Testis (tissue), 3 donors: ENCODE data around the gene EIF4G1. TPM values are rescaled to one million over a fixed set of nuclear protein-coding genes. Genes with fewer than 3 reads are reported as not detected.

ENCODE experiments used
- DNase-seq: peaks from one replicate; pipeline ENCODE4 v3.0.0-alpha.2; 2019
- H3K27ac ChIP-seq, 2 donors: fragments of 200-600 bp; sonication (generic); one replicate each; pipeline ENCODE4 v1.5.1; 2019
- H3K27me3 ChIP-seq: fragments of 200-600 bp; sonication (generic); one replicate; pipeline ENCODE4 v1.5.1; 2019
- H3K36me3 ChIP-seq: fragments of 200-600 bp; sonication (generic); one replicate; pipeline ENCODE4 v1.5.1; 2017; ENCODE audit warnings: low read depth; ENCODE audit errors: missing control alignments
- H3K4me1 ChIP-seq: fragments of 200-600 bp; sonication (generic); one replicate; pipeline ENCODE4 v1.5.1; 2019
- H3K4me3 ChIP-seq, 2 donors: fragments of 200-600 bp; sonication (generic); one replicate each; pipeline ENCODE4 v1.5.1; 2017 to 2019
- H3K9me3 ChIP-seq: fragments of 200-600 bp; sonication (generic); one replicate; pipeline ENCODE4 v1.5.1; 2017
- POLR2A ChIP-seq: fragments of 450-650 bp; IDR thresholded peaks from one replicate; pipeline ENCODE4 v1.6.1; 2017; ENCODE audit warnings: antibody characterized with exemption, mild to moderate bottlenecking, moderate library complexity
- WGBS, 2 donors: methylation state at CpG; one replicate each; pipeline ENCODE4 v1.1.5; 2018; 5-methylcytosine and 5-hydroxymethylcytosine counted together
- intact Hi-C: fragments of 100-400 bp; cut with DNase I; formaldehyde crosslinking; loops from one replicate; pipeline ENCODE4 v1.15.1; 2023; ENCODE audit warnings: low total_unique reads
- polyA plus RNA-seq: library from polyadenylated mRNA; stranded (reverse); fragments of 350-450 nt; fragmentation: Illumina TruSeq; extraction: RNeasy Lipid Tissue Mini Kit (QIAGEN cat#74804); gene quantifications from one replicate; pipeline ENCODE4 v1.2.3, GENCODE V29; 2014; ENCODE audit warnings: low read depth, low replicate concordance; ENCODE audit not compliant: insufficient read depth
- total RNA-seq, 2 donors: library from RNA; depleted of rRNA; stranded (reverse); fragments of >200 nt; gene quantifications; one replicate each; pipeline ENCODE4 v1.2.3, GENCODE V29; 2016
- TF ChIP-seq, protein P1 (sequence below), 3 experiments: fragments of 450-650 bp in 2 of 3; fragments of 200-600 bp in 1 of 3; sonication (generic) in 1 of 3; IDR thresholded peaks; one replicate each; pipeline ENCODE4 v1.5.1; 2016 to 2019; ENCODE audit warnings: antibody characterized with exemption in 3 of 3, mild to moderate bottlenecking in 2 of 3, moderate library complexity in 1 of 3

EIF4G1 gene
- total and polyA plus RNA-seq, 3 donors from 2014 or later, result 255 to 295 (median 295) TPM

DNA sequence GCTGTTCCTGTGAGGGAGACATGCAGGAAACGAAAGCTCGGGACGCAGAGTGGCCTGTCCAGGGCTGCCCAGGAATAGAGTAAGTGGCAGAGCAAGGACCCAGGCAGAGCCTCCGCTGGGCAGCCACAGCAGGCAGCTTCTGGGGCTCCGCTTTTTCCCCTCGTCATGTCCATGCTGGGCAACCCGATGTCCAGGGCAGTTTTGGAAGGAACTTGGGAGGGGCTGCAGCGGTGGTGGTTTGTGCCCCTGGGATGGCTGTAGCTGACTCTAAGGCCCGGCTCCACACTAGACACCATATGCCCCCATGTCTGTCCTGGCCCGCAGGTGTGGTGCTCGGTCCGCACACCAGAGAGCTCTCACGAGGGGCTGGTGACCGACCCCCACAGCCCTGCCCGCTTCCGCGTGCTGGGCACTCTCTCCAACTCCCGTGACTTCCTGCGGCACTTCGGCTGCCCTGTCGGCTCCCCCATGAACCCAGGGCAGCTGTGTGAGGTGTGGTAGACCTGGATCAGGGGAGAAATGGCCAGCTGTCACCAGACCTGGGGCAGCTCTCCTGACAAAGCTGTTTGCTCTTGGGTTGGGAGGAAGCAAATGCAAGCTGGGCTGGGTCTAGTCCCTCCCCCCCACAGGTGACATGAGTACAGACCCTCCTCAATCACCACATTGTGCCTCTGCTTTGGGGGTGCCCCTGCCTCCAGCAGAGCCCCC, 22.5 kb upstream of the EIF4G1 start:
- Histone ChIP-seq H3K36me3 (no peaks in the 10 kb centered on the region), H3K27ac (no peak overlapping the region), H3K27me3 (no peaks in the 10 kb centered on the region), H3K4me1 (no peaks in the 10 kb centered on the region), H3K4me3 (no peak overlapping the region), H3K9me3 (no peaks in the 10 kb centered on the region)
- TF ChIP-seq POLR2A, result no peak
- TF ChIP-seq, protein P1, sequence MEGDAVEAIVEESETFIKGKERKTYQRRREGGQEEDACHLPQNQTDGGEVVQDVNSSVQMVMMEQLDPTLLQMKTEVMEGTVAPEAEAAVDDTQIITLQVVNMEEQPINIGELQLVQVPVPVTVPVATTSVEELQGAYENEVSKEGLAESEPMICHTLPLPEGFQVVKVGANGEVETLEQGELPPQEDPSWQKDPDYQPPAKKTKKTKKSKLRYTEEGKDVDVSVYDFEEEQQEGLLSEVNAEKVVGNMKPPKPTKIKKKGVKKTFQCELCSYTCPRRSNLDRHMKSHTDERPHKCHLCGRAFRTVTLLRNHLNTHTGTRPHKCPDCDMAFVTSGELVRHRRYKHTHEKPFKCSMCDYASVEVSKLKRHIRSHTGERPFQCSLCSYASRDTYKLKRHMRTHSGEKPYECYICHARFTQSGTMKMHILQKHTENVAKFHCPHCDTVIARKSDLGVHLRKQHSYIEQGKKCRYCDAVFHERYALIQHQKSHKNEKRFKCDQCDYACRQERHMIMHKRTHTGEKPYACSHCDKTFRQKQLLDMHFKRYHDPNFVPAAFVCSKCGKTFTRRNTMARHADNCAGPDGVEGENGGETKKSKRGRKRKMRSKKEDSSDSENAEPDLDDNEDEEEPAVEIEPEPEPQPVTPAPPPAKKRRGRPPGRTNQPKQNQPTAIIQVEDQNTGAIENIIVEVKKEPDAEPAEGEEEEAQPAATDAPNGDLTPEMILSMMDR (IDR thresholded peaks at IDR 0.05), result no peak
- intact Hi-C loops, result no loop called here
- no peak for DNase-seq
- 87 to 89% methylated on average over 6 to 21 of the region's 21 CpGs for WGBS, 2 donors

DNA sequence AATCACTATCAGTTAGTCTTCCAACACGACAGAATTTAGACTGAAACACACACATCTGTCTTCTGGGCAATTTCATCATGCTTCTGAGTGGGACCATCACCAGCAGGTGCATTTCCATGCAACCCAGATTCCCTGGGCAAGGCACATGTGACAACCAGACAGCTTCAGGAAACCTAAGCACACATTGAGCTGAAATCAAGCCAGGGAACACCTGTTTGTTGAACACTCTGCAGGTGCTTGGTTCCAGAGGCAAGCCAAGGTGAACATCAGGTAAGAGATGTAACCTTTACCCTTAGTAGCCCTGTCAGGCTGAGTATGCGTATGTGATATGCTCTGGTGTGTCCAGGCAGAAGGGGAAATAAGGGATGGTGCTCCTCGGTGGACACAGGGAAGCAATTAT, 18.6 kb upstream of the EIF4G1 start:
- H3K27ac ChIP-seq, result no peak overlapping the region
- TF ChIP-seq POLR2A, result no peak
- TF ChIP-seq, protein P1 (IDR thresholded peaks at IDR 0.05), result no peak
- DNase-seq, result no peak
- intact Hi-C loops, result no loop called here
- peaks cover 10% of the 10 kb centered on the region for H3K4me1 ChIP-seq
- H3K27me3 ChIP-seq, result no peaks in the 10 kb centered on the region
- no peaks in the 10 kb centered on the region for H3K9me3 ChIP-seq
- WGBS, 2 donors, result 71 to 77% methylated on average over 3 of the region's 3 CpGs
- no peak overlapping the region for H3K4me3 ChIP-seq
- H3K36me3 ChIP-seq, result no peaks in the 10 kb centered on the region

DNA sequence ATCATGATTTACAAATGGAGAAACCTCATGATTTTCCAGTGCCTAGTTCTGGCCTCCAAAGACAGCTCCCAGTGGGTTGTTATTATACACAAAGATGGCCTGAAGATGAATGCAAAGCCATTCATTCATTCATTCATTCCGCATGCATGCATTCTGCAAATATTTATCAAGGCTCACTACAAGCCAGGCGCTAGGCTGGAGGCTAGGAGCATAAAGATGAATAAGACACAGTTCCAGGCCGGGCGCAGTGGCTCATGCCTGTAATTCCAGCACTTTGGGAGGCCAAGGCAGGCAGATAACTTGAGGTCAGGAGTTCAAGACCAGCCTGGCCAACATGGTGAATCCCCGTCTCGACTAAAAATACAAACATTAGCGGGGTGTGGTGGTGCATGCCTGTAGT, 17.8 kb upstream of the EIF4G1 start:
- WGBS, 2 donors, result 72 to 79% methylated on average over 7 of the region's 7 CpGs
- Histone ChIP-seq H3K9me3 (no peaks in the 10 kb centered on the region), H3K4me1 (peaks cover 10% of the 10 kb centered on the region), H3K27ac (no peak overlapping the region), H3K36me3 (no peaks in the 10 kb centered on the region), H3K4me3 (no peak overlapping the region), H3K27me3 (no peaks in the 10 kb centered on the region)
- DNase-seq, result no peak
- intact Hi-C loops, result no loop called here
- TF ChIP-seq, protein P1 (IDR thresholded peaks at IDR 0.05), result no peak
- TF ChIP-seq POLR2A, result no peak

DNA sequence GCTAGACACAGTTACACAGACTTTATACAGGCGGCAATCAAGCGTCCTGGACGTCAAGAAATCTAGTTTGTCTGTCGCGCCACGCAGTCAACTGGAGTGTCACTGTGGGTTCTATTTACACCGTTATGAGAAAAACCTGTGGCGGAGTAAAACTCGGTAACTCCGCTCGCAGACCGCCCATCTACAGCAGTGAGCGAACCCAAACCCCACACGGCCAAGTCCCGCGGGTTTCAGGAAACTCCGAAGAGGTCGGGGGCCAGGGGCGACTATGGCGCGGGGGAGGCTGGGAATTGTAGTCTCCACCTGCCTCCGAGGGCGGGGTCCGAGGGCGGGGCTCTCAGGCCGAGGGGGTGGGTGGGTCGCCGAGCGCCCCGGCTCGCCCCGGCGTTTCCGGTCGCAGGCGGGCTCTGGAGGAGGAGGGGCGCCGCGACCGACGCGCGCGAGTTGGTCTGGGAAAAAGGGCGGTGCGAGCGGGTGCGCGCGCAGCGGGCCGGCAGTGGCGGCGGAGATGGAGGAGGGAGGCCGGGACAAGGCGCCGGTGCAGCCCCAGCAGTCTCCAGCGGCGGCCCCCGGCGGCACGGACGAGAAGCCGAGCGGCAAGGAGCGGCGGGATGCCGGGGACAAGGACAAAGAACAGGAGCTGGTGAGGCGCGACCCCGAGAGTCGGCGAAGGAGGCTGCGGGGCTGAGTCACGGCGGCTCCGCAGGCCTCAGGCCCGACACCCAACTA, 15.5 kb upstream of the EIF4G1 start, which contains the start of gene PSMD2:
PSMD2 (plus strand) TSS at position 483 of the 729 bp plus-strand sequence; CDS start at position 509, 26 bp downstream.
- Histone ChIP-seq H3K4me1 (peaks cover 10% of the 10 kb centered on the region), H3K9me3 (no peaks in the 10 kb centered on the region), H3K4me3 (peak within 1 kb of the TSS; percentile 89 to 91), H3K27me3 (no peaks in the 10 kb centered on the region), H3K27ac (peak within 1 kb of the TSS; percentile 79 to 88), H3K36me3 (no peaks in the 10 kb centered on the region)
- peak; percentile 99 for DNase-seq
- intact Hi-C loops, result no loop called here
- TF ChIP-seq, protein P1 (IDR thresholded peaks at IDR 0.05), result no peak
- TF ChIP-seq POLR2A, result no peak
- 0% methylated on average over 31 to 77 of the region's 78 CpGs for WGBS, 2 donors
